GM21723 (cell line): ENCODE measurements around the gene TEAD4.

ENCODE experiments used
- ATAC-seq: cut with Tn5 transposase; IDR thresholded peaks from one replicate; pipeline ENCODE4 v1.9.1; 2021; ENCODE audit warnings: mild to moderate bottlenecking, moderate library complexity; ENCODE audit not compliant: unreplicated experiment

The TEAD4 gene

GRCh38 chr12:2999265-2999841 lies 40.2 kb downstream of the TEAD4 start:
- ATAC-seq = no peak

DNA sequence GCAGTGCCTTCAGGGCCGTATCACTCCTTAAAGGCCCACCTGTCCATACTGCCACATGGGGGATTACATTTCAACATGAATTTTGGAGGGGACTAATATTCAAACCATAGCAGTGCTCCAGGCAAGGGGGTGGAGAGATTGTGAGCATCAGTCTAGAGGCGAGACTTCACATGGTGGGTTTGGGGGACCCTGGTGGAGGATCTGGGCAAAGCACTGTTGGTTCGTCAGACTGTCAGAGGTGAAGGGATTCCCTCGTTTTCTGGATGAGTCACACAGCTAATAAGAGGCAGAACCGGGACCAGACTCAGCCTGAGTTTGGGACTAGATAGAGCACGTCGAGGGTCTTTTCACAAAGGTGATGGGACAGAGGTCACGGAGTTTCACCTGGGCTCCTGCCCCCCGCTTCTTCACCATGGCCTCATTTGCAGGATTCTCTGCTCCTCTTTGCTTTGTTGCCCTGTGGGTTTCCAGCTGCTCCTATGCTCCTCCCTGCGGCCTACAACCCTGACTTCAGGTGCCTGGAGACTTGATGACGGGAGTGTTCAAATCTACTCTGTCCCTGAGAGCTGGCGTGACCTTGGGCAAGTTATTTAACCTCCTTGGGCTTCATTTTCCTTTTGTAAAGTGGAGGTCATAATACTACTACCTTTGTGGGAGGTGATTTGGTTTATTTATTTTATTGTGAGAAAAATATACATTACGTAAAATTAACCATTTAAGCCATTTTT lies 41.5 kb downstream of the TEAD4 start:
- no peak for ATAC-seq

- ATAC-seq = no peak
Observed at GRCh38 chr12:3002646-3003045, 43.4 kb downstream of the TEAD4 start.

- no peak for ATAC-seq
Observed at GRCh38 chr12:3003357-3003992, 44.3 kb downstream of the TEAD4 start.

GRCh38 chr12:3004655-3005565 lies 45.7 kb downstream of the TEAD4 start:
- ATAC-seq = no peak

DNA sequence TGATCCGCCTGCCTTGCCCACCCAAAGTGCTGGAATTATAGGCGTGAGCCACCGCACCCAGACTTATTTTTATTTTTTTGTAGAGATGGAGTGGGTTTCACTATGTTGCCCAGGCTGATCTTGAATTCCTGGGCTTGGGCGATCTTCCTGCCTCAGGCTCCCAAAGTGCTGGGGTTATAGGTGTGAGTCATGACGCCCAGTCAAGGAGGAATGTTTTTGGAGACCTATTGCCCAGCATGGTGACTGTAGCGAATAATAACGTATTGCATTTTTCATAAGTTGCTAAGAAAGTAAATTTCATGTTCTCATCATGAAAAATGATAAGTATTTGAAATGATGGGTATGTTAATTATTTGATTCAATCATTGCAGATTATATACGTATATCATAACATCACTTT lies 46.5 kb downstream of the TEAD4 start:
- ATAC-seq = no peak

GRCh38 chr12:3009780-3010179 lies 50.6 kb downstream of the TEAD4 start:
- no peak for ATAC-seq

GRCh38 chr12:3010214-3010930 lies 51.2 kb downstream of the TEAD4 start:
- no peak for ATAC-seq

DNA sequence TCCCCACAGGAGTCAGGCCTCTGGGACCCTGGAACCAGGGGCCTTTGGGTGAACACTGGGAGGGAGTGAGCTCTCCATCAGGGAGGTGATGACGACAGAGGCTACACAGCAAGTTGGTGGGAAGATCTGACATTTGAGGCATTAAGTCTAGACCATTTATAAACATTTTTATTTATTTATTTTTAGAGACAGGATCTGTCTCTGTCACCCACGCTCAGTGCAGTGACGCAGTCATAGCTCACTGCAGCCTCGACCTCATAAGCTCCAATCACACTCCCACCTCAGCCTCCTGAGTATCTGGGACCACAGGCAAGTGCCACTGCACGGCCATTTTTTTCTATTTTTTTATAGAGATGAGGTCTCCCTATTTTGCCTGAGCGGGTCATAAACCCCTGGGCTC lies 53.6 kb downstream of the TEAD4 start:
- ATAC-seq = no peak

- no peak for ATAC-seq
Observed at GRCh38 chr12:3014641-3015040, 55.4 kb downstream of the TEAD4 start.

GRCh38 chr12:3015356-3015755 lies 56.2 kb downstream of the TEAD4 start:
- no peak for ATAC-seq

- ATAC-seq = no peak
Observed at GRCh38 chr12:3016191-3016590, 57.0 kb downstream of the TEAD4 start.

- no peak for ATAC-seq
Observed at GRCh38 chr12:3017281-3017680, 58.1 kb downstream of the TEAD4 start.

GRCh38 chr12:3018284-3019004 lies 59.2 kb downstream of the TEAD4 start:
- ATAC-seq = no peak

DNA sequence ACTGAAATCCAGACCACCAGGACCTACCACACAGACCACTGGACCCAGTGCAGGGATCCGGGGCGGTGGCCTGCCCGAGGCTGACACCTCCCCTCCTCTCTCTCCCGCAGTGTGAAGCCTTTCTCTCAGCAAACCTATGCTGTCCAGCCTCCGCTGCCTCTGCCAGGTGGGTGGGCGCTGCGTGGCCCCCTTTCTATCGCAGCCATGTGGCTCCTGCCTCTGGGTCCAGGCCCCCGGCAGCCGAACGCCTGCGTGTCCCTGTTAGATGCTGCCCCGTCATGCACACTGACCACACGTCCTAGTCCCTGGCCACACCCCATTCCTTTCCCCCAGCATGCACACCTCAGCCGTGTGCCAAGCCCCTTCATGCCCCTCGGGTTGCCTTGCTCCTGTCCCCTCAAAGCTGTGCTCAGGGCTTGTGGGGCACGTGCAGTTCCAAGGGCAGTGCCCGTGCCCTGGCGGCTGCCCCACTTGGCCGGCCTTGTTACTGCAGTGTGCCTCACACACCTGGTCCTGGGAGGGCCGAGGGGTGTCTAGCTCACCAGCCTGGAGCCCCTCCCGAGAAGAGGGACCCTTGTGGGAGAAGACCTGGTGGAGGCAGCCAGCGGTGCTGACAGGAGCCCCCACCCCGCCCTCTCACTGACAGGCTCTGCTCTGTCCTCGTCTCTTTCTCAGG lies 59.9 kb downstream of the TEAD4 start:
- ATAC-seq = no peak

- no peak for ATAC-seq
Observed at GRCh38 chr12:3020399-3020798, 61.2 kb downstream of the TEAD4 start.

GRCh38 chr12:3020850-3021435 lies 61.7 kb downstream of the TEAD4 start:
- ATAC-seq = no peak

GRCh38 chr12:3022411-3022810 lies 63.2 kb downstream of the TEAD4 start:
- ATAC-seq = no peak

- no peak for ATAC-seq
Observed at GRCh38 chr12:3022961-3023360, 63.8 kb downstream of the TEAD4 start.
